T-helper 2 cell (primary cell): ENCODE data around the gene DLL1.
"Not testable (repeated sequence)": the region's sequence is repeated elsewhere in the genome, so short reads cannot be mapped to it uniquely, and the experiment has no call there.

Experiments
- DNase-seq, 5 experiments: peaks; one replicate each; pipeline versions ENCODE4 v3.0.0 to v3.0.0-alpha.2; 2012 to 2022
- total RNA-seq, 2 donors: gene quantifications; one replicate each; lab custom pipeline; 2026; lab: John Stamatoyannopoulos, UW

DLL1 gene
- 5.6 to 6.7 reads per million in 2 donors for total RNA-seq

GRCh38 chr6:170290296-170291128, at the start of gene DLL1:
Gene DLL1 (minus strand): TSS chr6:170291078. CDS start chr6:170290139, 939 bp downstream.
- peak in 1 of 5 experiments; percentile 20 for DNase-seq

DNA sequence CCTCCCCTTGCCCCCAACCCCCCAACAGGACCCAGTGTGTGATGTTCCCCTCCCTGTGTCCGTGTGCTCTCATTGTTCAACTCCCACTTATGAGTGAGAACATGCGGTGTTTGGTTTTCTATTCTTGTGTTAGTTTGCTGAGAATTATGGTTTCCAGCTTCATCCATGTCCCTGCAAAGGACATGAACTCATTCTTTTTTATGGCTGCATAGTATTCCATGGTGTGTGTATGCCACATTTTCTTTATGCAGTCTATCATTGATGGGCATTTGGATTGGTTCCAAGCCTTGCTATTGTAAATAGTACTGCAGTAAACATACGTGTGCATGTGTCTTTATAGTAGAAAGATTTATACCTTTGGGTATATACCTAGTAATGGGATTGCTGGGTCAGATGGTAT, 44.3 kb upstream of the DLL1 start:
- DNase-seq: not testable (repeated sequence)

DNA sequence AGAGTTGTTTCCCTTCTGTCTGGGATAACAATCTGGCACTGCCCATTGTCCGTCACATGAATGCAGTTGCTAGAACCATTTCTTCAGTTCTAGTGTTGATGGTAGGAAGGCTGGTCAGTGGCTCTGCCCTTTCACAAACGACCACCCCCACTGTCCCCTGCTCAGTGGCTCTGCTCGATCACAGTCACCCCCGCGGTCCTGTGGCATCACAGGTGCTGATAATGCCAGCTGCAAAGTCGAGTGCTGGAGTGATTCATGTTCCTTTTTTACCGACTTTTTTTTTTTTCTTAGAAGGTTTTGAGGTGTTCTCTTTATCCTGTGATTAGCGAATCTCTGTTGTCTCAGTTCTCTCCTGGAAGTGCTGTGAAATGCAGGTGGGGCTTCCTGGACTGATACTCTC, 38.4 kb upstream of the DLL1 start:
- no peak for DNase-seq

DNA sequence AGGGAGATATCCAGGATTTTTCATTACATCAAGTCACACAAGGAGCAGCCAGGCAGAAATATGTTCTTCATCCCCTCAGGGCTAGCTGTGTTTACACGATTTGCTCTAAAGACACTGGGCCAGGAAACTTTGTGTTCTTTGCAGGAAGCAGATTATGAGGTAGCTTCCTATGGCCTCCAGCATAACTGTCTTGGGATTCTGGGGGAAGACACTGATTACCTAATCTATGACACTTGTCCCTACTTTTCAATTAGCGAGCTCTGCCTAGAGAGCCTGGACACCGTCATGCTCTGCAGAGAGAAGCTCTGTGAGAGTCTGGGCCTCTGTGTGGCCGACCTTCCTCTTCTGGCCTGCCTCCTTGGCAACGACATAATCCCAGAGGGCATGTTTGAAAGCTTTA, 26.8 kb upstream of the DLL1 start:
- DNase-seq: no peak

DNA sequence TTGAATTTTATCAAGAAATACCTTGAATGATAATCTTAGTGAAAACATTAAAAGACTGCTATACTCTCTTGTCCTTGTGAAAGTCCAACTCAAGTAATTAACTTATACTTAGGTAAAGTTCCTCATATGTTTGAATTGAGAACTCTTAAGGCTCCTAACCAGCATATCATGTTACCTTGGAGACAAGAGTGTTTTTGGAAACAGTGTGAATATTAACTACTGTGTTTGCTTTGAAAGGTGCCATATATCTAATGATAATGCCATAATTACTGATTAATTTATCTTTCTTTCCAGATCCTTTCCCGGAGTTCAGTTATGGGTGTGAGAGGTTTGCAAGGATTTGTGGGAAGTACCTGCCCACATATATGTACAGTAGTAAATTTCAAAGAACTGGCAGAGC, 26.2 kb upstream of the DLL1 start:
- no peak for DNase-seq

DNA sequence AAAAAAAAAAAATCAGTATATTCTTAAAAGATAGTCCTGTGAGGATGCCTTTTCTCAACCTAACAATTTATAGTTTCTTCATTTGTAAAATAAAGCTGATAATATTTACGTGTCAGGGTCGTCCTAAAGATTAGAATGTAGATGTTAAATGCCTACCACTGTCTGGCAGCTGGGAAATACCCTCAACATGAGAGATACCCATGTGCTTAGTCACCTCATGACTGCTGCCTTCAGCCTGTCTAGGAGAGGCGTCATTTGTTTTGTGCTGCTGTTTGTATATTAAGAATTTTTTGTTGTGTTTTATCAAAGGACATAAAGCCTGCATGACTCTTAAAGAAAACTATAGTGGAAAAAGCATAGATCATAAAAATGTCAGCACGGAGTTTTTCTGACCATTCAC, 25.2 kb upstream of the DLL1 start:
- no peak for DNase-seq

- DNase-seq: no peak
Measured at GRCh38 chr6:170314983-170315382, 24.1 kb upstream of the DLL1 start.

DNA sequence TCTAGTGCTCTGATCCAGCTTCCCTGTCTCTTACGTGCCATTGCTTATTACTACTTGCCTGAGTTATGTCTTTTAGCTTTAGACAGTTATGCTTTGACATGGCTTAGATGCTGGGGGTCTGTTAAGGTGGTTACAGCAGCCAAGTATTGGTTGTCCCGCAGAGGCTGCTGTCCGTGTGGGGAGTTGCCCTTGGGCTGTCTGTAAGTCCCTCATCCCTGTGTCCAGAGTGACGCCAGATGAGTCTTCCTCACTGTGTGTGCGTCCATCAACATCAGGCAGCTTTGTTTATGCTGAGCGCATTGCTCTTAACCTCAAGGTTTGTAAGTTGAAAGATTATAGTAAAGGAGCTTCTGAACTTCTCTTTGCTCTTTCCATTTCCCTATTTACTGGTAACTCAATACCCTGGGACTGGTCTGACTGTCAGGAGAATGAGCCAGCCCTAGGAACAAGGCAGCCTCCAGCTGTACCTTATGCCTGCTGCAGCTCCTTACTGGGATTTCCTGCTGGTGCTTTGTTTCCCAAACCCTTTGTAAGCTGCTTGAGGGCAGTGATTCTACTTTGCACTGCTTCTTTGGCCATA, 22.9 kb upstream of the DLL1 start:
- DNase-seq: no peak

GRCh38 chr6:170312876-170313275, 22.0 kb upstream of the DLL1 start:
- no peak for DNase-seq

GRCh38 chr6:170311696-170312095, 20.8 kb upstream of the DLL1 start:
- no peak for DNase-seq

DNA sequence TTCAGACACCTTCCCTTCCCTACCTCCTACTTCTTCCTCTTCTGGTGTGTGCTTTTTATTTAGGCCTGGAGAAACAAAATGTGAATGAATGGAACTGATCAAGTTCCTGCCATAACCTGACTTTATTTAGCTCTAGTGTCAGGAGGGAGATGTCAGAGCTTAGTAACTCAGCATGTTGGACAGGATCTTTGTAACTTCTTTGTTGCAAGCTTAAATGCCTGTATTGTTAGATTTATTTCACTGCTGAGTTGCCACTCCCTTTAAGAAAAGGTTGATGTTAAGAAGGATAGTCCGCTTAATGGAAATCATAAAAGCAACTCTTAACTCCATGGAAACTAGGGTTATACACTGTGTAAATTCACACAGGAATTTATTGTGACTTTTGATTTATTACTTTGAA, 17.9 kb upstream of the DLL1 start:
- no peak for DNase-seq

DNA sequence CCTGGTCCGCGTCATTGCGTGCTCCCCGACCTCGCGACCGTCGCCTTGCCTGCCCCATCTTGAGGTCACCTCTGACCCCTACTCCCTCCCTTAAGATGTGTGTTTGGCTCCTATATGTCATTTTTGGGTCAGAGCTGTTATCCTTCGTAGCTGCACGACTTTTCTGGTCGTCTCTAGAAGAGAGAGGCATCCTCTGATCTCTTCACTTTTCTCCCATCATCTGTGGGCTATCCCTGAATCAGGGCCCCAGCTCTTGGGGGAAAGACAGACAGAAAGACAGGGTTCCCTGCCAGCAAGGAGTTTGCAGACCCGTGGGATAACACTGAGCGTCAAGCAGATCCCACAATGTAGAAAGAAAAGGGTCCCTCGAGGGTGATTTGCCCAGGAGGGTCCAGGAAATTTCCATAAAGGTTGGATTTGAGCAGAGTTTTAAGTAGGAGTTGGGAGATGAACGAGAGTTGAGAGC, 16.2 kb upstream of the DLL1 start:
- DNase-seq: no peak

DNA sequence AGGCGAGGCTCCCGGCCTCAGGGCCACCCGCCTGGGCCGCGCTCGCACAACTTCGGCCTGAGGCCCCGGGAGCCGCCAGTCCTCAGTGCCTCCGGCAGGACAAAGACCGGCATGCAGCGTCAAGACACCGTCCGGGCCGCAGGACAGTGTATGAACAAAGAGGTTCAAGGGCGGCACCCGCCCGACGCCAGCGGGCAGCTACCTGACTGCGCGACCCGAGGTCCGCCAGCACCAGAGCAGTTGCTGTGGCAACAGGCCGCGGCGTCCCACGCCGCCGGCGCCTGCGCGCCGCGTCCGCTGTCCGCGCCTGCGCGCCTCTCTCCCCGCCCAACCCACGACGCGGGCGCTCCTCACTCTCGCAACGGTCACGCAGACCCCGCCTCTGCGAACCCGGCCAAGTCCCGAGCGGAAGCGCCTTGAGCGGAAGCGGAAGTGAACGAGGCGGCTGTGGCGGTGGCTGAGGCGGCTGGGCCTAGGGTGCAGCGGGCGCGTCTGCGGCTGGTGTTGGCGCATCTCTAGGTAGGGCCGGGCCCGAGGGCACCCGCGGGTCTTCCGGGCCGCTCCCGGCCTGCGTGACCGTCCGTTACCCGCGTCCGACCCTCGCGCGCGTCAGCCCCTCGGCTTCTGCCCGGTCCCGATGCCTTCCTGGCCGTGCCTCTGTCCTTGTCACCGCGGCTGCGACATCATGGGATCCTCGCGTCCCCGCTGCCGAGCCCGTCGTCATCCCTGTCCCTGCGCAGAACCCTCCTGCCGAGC, 15.6 kb upstream of the DLL1 start, which contains the start of gene FAM120B:
Gene FAM120B, plus strand, starts transcription at position 435 of the 756 bp plus-strand sequence. CDS start 10,633 bp downstream, outside the sequence.
- peak; percentile 89 to 97 (median 93) for DNase-seq

DNA sequence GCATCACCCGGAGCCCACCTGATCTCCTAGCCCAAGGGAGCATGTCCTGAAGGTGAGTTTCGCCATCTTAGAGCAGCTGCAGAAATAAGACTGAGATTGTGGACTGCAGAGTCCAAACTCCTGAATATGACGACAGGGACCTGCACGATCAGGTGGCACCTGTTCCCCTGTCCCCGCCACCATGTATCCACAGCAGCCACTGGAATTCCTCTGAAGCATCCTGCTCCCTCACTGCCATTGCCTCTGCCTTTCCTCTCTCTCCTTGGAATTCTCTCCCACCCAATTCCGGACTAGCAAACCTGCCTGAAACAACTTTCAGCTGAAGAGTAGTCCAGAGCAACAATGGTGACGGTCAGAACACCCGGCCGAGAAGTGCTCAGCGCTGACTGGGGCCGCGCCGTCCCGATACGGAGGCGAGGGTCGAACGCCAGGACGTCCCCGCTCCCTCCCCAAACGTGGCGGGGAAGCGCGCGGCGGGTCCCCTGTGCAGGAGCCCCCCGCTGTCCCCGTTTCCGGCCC, 15.0 kb upstream of the DLL1 start:
- DNase-seq: no peak

DNA sequence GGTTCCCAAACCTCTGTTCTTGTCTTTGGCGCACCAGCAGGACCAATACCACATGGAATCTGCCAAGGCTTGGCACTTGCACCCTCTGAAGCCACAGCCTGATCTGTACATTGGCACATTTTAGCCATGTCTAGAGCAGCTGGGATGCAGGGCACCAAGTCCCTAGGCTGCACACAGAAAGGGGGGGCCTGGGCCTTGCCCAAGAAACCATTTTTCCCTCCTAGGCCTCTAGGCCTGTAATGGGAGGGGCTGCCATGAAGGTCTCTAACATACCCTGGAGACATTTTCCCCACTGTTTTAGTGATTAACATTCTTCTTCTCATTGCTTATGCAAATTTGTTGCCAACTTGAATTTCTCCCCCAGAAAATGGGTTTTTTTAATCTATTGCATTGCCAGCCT, 10.3 kb upstream of the DLL1 start:
- no peak for DNase-seq

GRCh38 chr6:170298688-170299087, 7.8 kb upstream of the DLL1 start:
- DNase-seq: no peak

- DNase-seq: no peak
Measured at GRCh38 chr6:170297576-170298330, 6.9 kb upstream of the DLL1 start.

DNA sequence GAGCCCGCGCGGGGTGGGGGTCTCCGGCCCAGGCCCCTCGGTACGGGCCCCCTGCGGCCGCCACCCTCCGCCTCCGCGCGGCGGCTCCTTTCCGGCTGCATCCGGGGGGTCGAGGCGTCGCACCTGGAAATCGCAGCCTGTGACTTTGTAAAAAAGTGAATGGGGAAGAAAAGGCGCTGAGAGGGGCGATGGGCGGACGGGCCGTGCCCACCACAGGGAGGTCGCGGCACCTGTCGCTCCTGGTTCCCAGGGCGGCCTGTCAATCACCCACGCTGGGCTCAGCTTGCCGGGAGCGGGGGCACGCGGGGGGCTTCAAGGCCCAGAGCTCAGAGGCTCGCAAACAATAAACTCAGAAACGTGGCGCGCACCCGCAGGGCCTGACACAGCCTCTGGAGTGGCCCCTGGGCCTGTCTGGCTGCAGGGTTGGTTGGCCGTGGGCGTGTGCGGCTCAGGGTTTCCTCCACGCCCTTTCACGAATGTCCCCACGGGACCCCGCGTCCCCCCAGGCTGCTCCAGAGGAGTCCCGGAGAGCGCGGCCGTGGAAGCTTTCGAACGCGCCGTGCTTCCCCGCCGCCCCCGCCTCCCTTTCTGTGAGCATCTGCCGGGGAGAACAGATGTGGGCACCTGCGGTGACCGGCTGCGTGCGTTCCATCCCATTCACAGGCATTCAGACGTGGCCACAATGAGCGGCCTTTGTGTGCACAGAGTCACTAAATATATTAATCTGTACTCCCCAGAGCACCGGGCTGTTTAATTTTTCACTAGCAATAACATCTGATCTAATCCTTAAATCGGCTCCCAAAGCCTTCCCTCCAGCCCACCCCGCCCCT, 6.1 kb upstream of the DLL1 start:
- DNase-seq: no peak

DNA sequence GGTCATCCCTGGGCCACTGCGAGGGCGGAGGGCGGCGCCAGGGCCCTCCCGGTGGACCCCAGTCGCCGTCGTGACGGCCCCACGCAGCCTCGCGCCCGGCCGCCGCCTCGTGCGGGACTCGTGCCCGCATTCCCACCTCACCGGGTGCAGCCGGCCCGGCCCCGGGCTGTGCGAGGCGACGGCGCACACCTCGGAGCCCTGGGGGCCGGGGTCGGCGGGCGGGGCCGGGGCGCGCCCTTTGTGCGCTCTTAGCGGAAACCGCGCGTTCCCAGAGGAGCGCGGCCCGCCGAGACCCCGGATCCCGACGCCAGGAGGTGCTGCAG, 5.5 kb upstream of the DLL1 start:
- no peak for DNase-seq

DNA sequence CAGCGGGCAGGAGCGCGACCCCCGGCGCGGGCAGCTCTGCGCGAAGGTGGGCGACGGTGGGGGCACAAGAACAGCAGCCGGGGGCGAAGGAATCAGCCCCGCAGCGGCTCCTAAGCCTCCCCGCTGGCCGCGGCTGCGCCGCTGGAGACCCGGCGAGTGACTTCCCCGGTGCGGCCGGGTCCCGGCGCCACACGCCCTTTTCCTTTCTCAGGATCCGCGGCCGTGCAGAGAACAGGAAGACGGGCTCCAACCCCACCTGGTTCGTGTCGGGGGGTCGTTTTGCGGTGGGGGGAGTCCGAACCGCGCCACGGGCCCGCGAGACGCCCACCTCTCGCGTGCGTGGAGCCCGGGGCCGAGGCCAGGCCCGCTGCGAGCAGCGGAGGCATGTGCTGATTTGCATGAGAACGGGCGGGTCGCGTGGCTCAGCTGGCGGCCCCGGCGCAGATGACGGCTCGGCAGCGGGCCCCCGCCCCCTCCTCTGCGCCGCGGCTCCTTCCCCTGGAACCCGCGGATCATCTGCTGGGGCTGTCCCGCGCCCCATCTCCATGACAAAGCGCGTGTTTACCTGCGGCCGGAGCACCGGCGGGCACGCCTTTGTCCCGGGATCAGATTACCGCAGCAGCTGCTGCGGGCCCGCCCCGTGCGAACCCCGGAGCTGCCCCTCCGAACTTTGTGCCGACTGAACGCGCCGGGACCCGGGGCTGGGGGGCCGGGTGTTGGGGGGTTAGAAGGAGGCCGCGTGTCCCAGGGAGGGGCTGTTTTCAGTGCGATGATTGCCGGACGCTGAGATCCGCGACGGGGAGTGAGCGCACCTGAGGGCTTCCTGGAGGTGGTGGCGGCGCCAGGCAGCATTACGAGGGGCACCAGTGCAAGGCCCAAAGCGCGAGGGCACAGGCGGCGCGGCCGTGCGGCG, 4.9 kb upstream of the DLL1 start:
- peak in 2 of 5 experiments; percentile 27 to 45 for DNase-seq
